Calu3 (cell line): ENCODE results near the gene KRT73. TPM values are rescaled to one million over a fixed set of nuclear protein-coding genes. Genes with fewer than 3 reads are reported as not detected.

Experiments used
- BruUV-seq: library from RNA; stranded (reverse); fragments of 400-500 nt; replicated peaks from 2 replicates; lab custom pipeline; 2021; lab: Mats Ljungman, UMichigan
- CTCF ChIA-PET: fragments of 300-600 bp; sonication (Branson Sonifier 250); formaldehyde crosslinking; loops from one replicate; lab custom pipeline; 2022; ENCODE audit warnings: antibody characterized with exemption; lab: Charles Lee
- DNase-seq: peaks from one replicate; pipeline ENCODE4 v3.0.0; 2022
- H3K27ac Mint-ChIP-seq: one replicate; pipeline ENCODE4 v1.8.0; 2022; ENCODE audit warnings: mixed read lengths; ENCODE audit not compliant: unreplicated experiment
- H3K27me3 Mint-ChIP-seq: one replicate; pipeline ENCODE4 v1.8.0; 2022; ENCODE audit warnings: mixed read lengths; ENCODE audit not compliant: unreplicated experiment
- H3K36me3 Mint-ChIP-seq: one replicate; pipeline ENCODE4 v1.8.0; 2022; ENCODE audit warnings: mild to moderate bottlenecking, moderate library complexity, mixed read lengths; ENCODE audit not compliant: insufficient read depth, unreplicated experiment
- H3K4me1 Mint-ChIP-seq: one replicate; pipeline ENCODE4 v1.8.0; 2022; ENCODE audit warnings: mild to moderate bottlenecking, low read depth, mixed read lengths; ENCODE audit not compliant: unreplicated experiment
- H3K4me3 Mint-ChIP-seq: one replicate; pipeline ENCODE4 v1.8.0; 2022; ENCODE audit warnings: mild to moderate bottlenecking, low read depth, moderate library complexity, mixed read lengths; ENCODE audit not compliant: unreplicated experiment
- H3K9me3 Mint-ChIP-seq: one replicate; pipeline ENCODE4 v1.8.0; 2022; ENCODE audit warnings: low read depth, mixed read lengths; ENCODE audit not compliant: unreplicated experiment
- CTCF ChIP-seq: fragments of 200-600 bp; IDR thresholded peaks from one replicate; pipeline ENCODE4 v1.8.0; 2022; ENCODE audit warnings: antibody characterized with exemption; ENCODE audit not compliant: unreplicated experiment
- intact Hi-C: fragments of 100-400 bp; cut with micrococcal nuclease; formaldehyde crosslinking; loops from one replicate; pipeline ENCODE4 v1.10.0; 2022; ENCODE audit not compliant: unreplicated experiment
- total RNA-seq: library from RNA; stranded (reverse); gene quantifications from 2 replicates; pipeline ENCODE4 v1.2.3, GENCODE V29; 2022

Gene KRT73
- total RNA-seq, 1 experiment from 2014 or later, result not detected

GRCh38 chr12:52579468-52580465 is 38.6 kb downstream of the KRT73 start:
- Mint-ChIP-seq H3K4me3 (no peak overlapping the region), H3K9me3 (no peaks in the 10 kb centered on the region), H3K4me1 (peaks cover 10% of the 10 kb centered on the region), H3K27ac (no peak overlapping the region), H3K36me3 (no peaks in the 10 kb centered on the region), H3K27me3 (peaks cover 41% of the 10 kb centered on the region)
- CTCF ChIA-PET, result interaction anchor here (0.7 kb wide), 1 partner anchor 35 kb away, joined by 4 read pairs; no protein-coding TSS in a partner anchor
- no TSS peak for BruUV-seq
- intact Hi-C loops, result loop anchor here (10.0 kb wide), 2 partner anchors 205 to 435 kb away; no protein-coding TSS in a partner anchor
- TF ChIP-seq CTCF, result no peak
- DNase-seq, result no peak

- intact Hi-C loops, result no loop called here
- no TSS peak for BruUV-seq
- no peak overlapping the region for H3K4me3 Mint-ChIP-seq
- no peak overlapping the region for H3K27ac Mint-ChIP-seq
- CTCF ChIA-PET, result interaction anchor here (0.9 kb wide), 1 partner anchor 462 kb away, joined by 3 read pairs; no protein-coding TSS in a partner anchor
- H3K36me3 Mint-ChIP-seq, result no peaks in the 10 kb centered on the region
- H3K27me3 Mint-ChIP-seq, result peaks cover 37% of the 10 kb centered on the region
- no peak for DNase-seq
- H3K4me1 Mint-ChIP-seq, result peaks cover 10% of the 10 kb centered on the region
- TF ChIP-seq CTCF, result no peak
- no peaks in the 10 kb centered on the region for H3K9me3 Mint-ChIP-seq
These were observed 39.9 kb downstream of the KRT73 start for GRCh38 chr12:52578469-52578868.

GRCh38 chr12:52577316-52577715 is 41.0 kb downstream of the KRT73 start:
- intact Hi-C loops, result no loop called here
- CTCF ChIA-PET, result interaction anchor here (0.6 kb wide), 1 partner anchor 404 kb away, joined by 3 read pairs; no protein-coding TSS in a partner anchor
- H3K9me3 Mint-ChIP-seq, result no peaks in the 10 kb centered on the region
- DNase-seq, result no peak
- peaks cover 10% of the 10 kb centered on the region for H3K4me1 Mint-ChIP-seq
- no peaks in the 10 kb centered on the region for H3K36me3 Mint-ChIP-seq
- H3K27ac Mint-ChIP-seq, result no peak overlapping the region
- no peak overlapping the region for H3K4me3 Mint-ChIP-seq
- no TSS peak for BruUV-seq
- TF ChIP-seq CTCF, result no peak
- peaks cover 49% of the 10 kb centered on the region for H3K27me3 Mint-ChIP-seq

- H3K27ac Mint-ChIP-seq, result no peak overlapping the region
- no peak overlapping the region for H3K4me3 Mint-ChIP-seq
- DNase-seq, result no peak
- CTCF ChIA-PET, result interaction anchor here (0.6 kb wide), 1 partner anchor 240 kb away, joined by 5 read pairs; no protein-coding TSS in a partner anchor
- no peak for TF ChIP-seq CTCF
- intact Hi-C loops, result no loop called here
- peaks cover under 1% of the 10 kb centered on the region for H3K4me1 Mint-ChIP-seq
- peaks cover 63% of the 10 kb centered on the region for H3K27me3 Mint-ChIP-seq
- H3K36me3 Mint-ChIP-seq, result no peaks in the 10 kb centered on the region
- no peaks in the 10 kb centered on the region for H3K9me3 Mint-ChIP-seq
- BruUV-seq, result no TSS peak
These were observed 42.4 kb downstream of the KRT73 start for GRCh38 chr12:52575948-52576347.
